HEK293 (cell line): ENCODE results near the gene SPDYC.

Experiments used
- CTCF ChIP-seq: fragments of 450-650 bp; formaldehyde crosslinking; IDR thresholded peaks from 2 replicates; pipeline ENCODE4 v1.5.1; 2016; ENCODE audit warnings: missing biosample characterization, missing genetic modification characterization
- MYNN ChIP-seq: fragments of 450-650 bp; formaldehyde crosslinking; IDR thresholded peaks from 2 replicates; pipeline ENCODE4 v1.5.1; 2016; ENCODE audit warnings: missing biosample characterization, missing genetic modification characterization, borderline replicate concordance
- ZBTB6 ChIP-seq: fragments of 450-650 bp; formaldehyde crosslinking; IDR thresholded peaks from 2 replicates; pipeline ENCODE4 v1.5.1; 2017; ENCODE audit warnings: missing biosample characterization, missing genetic modification characterization
- ZFP37 ChIP-seq: fragments of 450-650 bp; formaldehyde crosslinking; IDR thresholded peaks from 2 replicates; pipeline ENCODE4 v1.5.1; 2016; ENCODE audit warnings: missing biosample characterization, missing genetic modification characterization
- ZNF114 ChIP-seq: fragments of 450-650 bp; formaldehyde crosslinking; IDR thresholded peaks from 2 replicates; pipeline ENCODE4 v1.5.0; 2017; ENCODE audit warnings: missing biosample characterization, missing genetic modification characterization
- ZNF138 ChIP-seq: fragments of 450-650 bp; formaldehyde crosslinking; IDR thresholded peaks from 2 replicates; pipeline ENCODE4 v1.5.1; 2016; ENCODE audit warnings: missing biosample characterization, missing genetic modification characterization, borderline replicate concordance
- ZNF510 ChIP-seq: fragments of 450-650 bp; formaldehyde crosslinking; IDR thresholded peaks from 2 replicates; pipeline ENCODE4 v1.5.1; 2018; ENCODE audit warnings: mild to moderate bottlenecking, missing genetic modification characterization, missing biosample characterization; ENCODE audit not compliant: insufficient replicate concordance
- ZNF626 ChIP-seq: fragments of 450-650 bp; sonication (Bioruptor Pico); formaldehyde crosslinking; IDR thresholded peaks from 2 replicates; pipeline ENCODE4 v1.5.1; 2018; ENCODE audit warnings: missing biosample characterization, missing genetic modification characterization, inconsistent platforms
- ZNF677 ChIP-seq: fragments of 450-650 bp; IDR thresholded peaks from 2 replicates; pipeline ENCODE4 v1.5.0; 2018; ENCODE audit warnings: missing biosample characterization, mild to moderate bottlenecking, missing genetic modification characterization, moderate library complexity
- ZNF837 ChIP-seq: fragments of 450-650 bp; formaldehyde crosslinking; IDR thresholded peaks from 2 replicates; pipeline ENCODE4 v1.5.1; 2016; ENCODE audit warnings: missing biosample characterization, missing genetic modification characterization

- no peak for TF ChIP-seq ZNF510 (tag by site-specific recombination)
- TF ChIP-seq ZNF114, result no peak
- TF ChIP-seq ZNF677 (tag by site-specific recombination), result no peak
- no peak for TF ChIP-seq CTCF (tag by site-specific recombination)
- TF ChIP-seq ZNF837 (tag by site-specific recombination), result no peak
- TF ChIP-seq ZFP37 (tag by site-specific recombination), result no peak
- no peak for TF ChIP-seq ZBTB6
- no peak for TF ChIP-seq MYNN
- no peak for TF ChIP-seq ZNF138 (tag by site-specific recombination)
- no peak for TF ChIP-seq ZNF626
Measured at GRCh38 chr11:65131417-65131776, 38.6 kb upstream of the SPDYC start.
